SKM-1 (cell line): ENCODE results near the gene DACT1.
"Not testable (repeated sequence)": the region's sequence is repeated elsewhere in the genome, so short reads cannot be mapped to it uniquely, and the experiment has no call there.

Experiments
- DNase-seq: peaks from one replicate; lab custom pipeline; 2025; ENCODE audit not compliant: unreplicated experiment; lab: John Stamatoyannopoulos, UW

DACT1 gene

GRCh38 chr14:58637391-58638230 is at the start of gene DACT1:
DACT1 (plus strand) TSS chr14:58637962; CDS start chr14:58638203, 241 bp downstream.
- no peak for DNase-seq

- not testable (repeated sequence) for DNase-seq
These were observed 49.4 kb upstream of the DACT1 start for GRCh38 chr14:58588321-58588720.

GRCh38 chr14:58593977-58594376 is 43.8 kb upstream of the DACT1 start:
- no peak for DNase-seq

- no peak for DNase-seq
These were observed 40.7 kb upstream of the DACT1 start for GRCh38 chr14:58597041-58597440.

- DNase-seq: no peak
These were observed 39.5 kb upstream of the DACT1 start for GRCh38 chr14:58598028-58598803.

GRCh38 chr14:58598804-58599525 is 38.8 kb upstream of the DACT1 start:
- DNase-seq: no peak

- DNase-seq: no peak
These were observed 38.1 kb upstream of the DACT1 start for GRCh38 chr14:58599707-58600106.

- no peak for DNase-seq
These were observed 32.3 kb upstream of the DACT1 start for GRCh38 chr14:58605465-58605864.

GRCh38 chr14:58607131-58607951 is 30.4 kb upstream of the DACT1 start:
- DNase-seq: no peak

GRCh38 chr14:58607952-58608317 is 29.8 kb upstream of the DACT1 start:
- no peak for DNase-seq

- DNase-seq: no peak
These were observed 20.1 kb upstream of the DACT1 start for GRCh38 chr14:58617619-58618018.

GRCh38 chr14:58620011-58620410 is 17.8 kb upstream of the DACT1 start:
- no peak for DNase-seq

GRCh38 chr14:58625438-58625837 is 12.3 kb upstream of the DACT1 start:
- no peak for DNase-seq

GRCh38 chr14:58626431-58626831 is 11.3 kb upstream of the DACT1 start:
- no peak for DNase-seq

GRCh38 chr14:58628406-58628805 is 9.4 kb upstream of the DACT1 start:
- DNase-seq: no peak

- no peak for DNase-seq
These were observed 8.5 kb upstream of the DACT1 start for GRCh38 chr14:58629281-58629680.

- DNase-seq: no peak
These were observed 6.0 kb upstream of the DACT1 start for GRCh38 chr14:58631732-58632131.

GRCh38 chr14:58633831-58634230 is 3.9 kb upstream of the DACT1 start:
- DNase-seq: no peak

- no peak for DNase-seq
These were observed 3.2 kb upstream of the DACT1 start for GRCh38 chr14:58634406-58635090.
